Measurements from ENCODE around the gene HCRTR1.

The HCRTR1 gene

DNA sequence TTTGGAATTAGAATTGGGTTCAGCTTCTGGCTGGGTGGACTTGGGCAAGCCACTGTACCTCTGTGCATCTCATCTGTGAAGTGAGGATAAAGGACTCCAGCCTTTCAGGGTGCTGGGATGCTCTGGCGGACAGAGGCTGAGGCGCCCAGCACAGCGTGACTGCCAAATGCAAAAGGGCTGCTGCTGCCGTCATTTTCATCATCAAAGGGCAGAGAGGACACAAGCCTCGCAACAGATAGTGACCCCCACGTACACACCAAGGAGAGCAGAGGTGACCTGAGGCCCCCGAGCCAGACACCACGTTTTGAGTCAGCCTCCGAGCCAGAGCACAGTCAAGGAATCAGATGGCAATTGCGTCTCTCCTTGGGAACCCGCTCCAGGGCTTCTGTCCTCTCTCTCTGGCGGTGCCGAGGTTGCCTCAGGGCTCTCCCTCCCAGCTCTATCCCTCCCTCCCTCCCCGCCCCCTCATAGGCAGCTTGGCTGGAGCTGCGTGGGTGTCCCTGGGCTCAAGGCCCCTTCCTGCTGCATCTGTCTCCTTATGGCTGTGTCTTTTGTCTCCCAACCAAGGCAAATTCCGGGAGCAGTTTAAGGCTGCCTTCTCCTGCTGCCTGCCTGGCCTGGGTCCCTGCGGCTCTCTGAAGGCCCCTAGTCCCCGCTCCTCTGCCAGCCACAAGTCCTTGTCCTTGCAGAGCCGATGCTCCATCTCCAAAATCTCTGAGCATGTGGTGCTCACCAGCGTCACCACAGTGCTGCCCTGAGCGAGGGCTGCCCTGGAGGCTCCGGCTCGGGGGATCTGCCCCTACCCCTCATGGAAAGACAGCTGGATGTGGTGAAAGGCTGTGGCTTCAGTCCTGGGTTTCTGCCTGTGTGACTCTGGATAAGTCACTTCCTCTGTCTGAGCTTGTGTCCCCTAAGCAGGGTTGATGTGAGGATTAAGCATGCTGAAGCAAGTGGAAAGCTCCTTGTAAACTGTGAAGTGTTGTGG is 9.0 kb downstream of the HCRTR1 start:
- DNase-seq: no peak

DNA sequence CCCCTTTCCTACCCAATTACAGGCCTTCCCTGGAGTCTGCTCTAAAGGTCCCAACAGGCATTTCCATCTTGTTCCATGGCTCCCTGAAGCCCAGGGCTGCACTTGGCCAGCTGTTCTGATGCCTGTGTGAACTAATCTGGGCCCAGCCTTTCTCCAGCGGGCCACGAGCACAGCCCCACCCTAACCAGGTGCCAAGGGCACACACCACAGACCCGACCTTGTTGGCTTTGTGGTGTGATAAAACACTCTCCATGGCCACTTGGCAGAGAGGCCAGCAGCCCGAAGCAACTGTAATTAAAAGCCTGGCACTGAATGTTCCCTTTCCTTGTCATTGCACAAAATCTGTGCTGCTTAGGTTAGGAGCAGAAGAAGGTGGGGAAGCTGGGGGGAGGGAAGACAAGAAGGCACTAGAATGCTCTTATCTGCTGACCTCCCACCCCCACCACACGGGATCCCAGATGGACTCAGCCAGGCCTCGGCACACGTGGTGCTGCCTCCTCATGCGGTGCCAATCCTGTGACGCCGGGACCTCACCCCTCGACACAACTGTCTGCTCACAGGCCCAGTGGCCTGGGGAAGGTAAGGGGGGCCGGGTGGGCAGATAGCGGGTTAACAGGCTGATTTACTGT is 9.9 kb downstream of the HCRTR1 start:
- no peak for DNase-seq

DNA sequence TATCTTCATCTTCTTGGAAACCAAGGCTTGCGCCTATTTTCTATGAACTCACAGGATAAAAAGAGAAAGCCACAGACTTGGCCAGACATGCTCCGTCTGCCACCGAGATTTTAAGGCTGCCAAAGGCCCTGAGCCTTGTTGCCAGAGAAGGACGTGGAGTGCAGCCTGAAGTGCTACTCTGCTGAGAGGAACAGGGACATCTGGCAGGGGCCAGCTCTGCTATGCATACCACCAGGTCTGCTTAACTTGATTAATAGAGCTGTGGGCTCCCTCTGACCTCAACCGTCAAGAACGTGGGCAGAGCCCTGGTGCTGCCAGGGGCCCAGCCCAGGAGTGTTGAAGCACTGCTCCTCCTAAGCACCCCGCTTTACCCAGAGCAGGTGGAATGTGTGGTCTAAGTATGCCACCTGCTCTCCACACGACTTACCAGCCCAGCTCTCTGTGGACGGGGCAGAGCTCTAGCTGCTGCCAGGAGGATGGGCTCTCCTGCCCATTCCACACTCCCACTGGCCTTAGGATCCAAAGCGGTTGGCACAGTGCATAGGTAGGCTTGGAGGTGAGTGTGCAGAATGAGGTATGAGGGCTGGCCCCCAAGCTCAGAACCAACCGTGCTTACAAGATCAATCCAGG is 10.6 kb downstream of the HCRTR1 start:
- DNase-seq: no peak

- no peak for DNase-seq
Measured at GRCh38 chr1:31628931-31629556, 11.6 kb downstream of the HCRTR1 start.

DNA sequence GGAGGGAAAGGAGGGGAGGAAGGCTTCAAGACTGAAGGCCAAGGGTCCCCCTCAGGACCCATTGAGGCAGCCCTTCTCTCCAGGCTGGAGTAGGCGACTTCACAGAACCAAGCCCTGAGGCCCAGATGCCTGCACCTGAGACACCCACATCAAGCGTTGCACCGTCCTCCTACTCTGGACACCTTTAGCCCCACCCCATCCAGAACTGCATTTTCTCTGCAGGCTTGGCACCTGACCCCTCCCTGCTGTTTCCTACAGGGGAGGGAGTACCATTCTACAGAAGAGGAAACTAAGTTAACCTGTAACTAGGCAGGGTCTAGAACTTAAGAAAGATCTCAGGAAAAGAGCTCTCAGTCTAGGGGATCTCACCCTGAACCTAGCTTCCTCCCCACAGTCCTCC is 15.2 kb downstream of the HCRTR1 start:
- no peak for DNase-seq

GRCh38 chr1:31633117-31633516 is 15.6 kb downstream of the HCRTR1 start:
- no peak for DNase-seq

DNA sequence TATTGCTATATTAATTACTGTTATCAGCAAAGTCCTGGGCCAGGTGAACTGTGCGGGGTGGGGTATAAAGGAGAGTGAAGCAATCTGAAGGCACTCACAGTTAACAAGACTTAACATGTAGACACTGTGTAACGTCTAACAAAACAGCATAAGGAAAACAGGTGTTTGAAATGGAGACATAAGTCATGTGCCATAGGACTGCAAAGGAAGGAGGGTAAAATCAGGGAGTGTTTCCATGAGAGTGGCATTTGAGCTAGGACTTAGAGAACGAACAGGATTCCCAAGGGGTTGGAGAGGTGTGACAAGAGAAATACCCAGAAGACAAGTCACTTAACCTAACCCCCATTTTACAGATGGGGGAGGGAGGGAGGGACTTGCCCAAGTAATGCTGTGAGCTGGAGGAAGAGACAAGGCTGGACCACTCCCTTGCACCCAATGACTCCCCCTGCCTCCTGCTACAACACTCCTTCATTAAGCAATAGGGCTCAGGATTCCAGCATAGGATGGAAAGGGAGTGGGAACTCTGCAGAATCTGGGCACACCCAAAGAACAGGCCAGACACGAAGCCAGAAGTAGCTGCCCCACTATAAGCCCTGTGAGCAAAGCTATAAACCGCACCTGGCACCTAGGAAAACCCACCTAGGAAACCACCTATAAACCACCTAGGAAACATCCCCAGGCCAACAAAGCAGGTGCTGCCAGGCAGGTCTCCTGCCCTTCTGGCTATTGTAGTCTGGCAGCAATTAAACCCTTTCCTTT is 20.6 kb downstream of the HCRTR1 start:
- DNase-seq: no peak

DNA sequence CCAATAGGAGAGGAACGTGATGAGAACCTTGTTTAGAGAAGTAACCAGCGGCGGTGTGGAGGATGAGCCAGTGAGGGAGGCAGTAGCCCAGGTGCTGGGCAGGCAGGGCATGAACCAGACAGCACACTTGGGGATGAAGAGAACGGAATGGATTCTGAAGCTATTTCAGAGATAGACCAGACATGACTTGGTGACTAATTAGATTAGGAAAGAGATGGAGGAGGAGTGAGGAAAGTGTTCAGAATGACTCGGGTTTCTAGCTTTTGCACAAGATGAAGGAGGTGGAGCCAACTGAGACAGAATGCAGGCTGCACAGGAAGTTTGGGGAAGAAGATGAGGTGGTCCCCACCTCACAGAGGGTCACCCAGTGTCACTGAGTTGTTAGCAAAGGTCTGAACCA is 22.1 kb downstream of the HCRTR1 start:
- no peak for DNase-seq

DNA sequence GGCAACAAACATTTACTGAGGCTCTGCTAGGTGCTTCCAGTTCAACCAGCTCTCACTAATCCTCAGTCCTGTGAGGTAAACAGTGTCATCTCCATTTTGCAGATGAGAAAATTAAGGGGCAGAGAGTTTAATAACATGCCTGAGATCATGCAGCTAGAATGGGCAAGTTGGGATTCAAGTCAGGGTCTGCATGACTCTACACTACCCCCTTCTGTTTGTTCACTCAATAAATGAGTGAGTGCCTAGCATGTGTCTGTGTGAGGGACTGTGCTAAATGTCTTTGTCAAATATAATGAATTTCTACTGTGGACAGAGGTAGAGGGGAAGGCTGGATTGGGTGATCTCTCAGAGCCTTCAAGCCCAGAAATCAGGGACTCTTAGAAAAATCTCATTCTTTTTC is 22.7 kb downstream of the HCRTR1 start:
- DNase-seq: no peak

- DNase-seq: no peak
Measured at GRCh38 chr1:31640964-31641363, 23.5 kb downstream of the HCRTR1 start.

- DNase-seq: no peak
Measured at GRCh38 chr1:31642366-31642765, 24.9 kb downstream of the HCRTR1 start.

DNA sequence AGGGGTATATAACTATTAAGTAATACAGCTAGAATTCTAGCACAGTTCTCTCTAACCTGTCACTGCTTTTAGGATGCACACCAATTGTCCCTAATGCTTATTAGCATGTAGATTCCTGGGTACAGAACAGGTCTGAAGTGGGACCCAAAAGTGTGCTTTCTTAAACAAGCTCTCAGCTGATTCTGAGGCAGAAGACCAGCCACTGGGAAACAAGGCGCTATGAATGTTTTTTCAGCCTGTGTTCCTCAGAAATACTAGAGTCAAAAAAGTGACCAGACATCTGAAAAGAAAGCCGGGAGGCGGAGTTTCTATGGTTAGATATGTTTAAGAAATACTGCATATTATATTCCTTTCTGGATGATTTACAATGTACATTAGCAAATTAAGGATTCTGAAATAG is 25.4 kb downstream of the HCRTR1 start:
- DNase-seq: no peak

DNA sequence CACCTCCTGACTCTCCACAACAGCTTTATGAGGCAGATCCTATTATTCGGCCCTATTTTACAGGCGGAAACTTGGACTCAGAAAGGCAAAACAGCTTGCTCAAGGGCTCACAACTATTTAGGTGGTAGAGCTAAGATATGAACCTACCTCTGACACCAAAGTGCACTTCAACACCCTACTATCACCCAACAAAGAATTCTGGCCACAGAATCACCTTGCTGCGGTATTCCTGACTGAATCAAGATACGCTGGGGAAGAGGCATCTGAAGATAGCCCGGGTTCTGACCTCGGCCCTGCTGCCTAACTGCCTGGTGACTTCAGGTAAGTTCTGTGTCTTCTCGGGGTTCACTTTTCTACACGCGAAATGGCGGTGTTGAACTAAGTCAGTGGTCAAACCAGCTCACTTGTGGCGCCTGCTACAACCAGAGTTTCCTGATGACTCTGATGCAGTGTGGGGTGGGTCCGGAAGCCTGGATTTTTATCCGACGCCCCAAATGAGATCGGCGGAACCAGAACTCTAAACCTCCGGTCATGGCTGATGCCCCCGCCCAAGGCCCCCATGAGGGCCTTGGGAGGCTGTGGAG is 26.6 kb downstream of the HCRTR1 start:
- DNase-seq: no peak

- DNase-seq: peak; percentile 99
Measured at GRCh38 chr1:31644560-31645273, 27.2 kb downstream of the HCRTR1 start, which contains the start of gene PEF1. Gene PEF1, minus strand, starts transcription at chr1:31644876. Its CDS starts 12 bp downstream, at chr1:31644864.

GRCh38 chr1:31645274-31645568 is 27.7 kb downstream of the HCRTR1 start:
- no peak for DNase-seq

DNA sequence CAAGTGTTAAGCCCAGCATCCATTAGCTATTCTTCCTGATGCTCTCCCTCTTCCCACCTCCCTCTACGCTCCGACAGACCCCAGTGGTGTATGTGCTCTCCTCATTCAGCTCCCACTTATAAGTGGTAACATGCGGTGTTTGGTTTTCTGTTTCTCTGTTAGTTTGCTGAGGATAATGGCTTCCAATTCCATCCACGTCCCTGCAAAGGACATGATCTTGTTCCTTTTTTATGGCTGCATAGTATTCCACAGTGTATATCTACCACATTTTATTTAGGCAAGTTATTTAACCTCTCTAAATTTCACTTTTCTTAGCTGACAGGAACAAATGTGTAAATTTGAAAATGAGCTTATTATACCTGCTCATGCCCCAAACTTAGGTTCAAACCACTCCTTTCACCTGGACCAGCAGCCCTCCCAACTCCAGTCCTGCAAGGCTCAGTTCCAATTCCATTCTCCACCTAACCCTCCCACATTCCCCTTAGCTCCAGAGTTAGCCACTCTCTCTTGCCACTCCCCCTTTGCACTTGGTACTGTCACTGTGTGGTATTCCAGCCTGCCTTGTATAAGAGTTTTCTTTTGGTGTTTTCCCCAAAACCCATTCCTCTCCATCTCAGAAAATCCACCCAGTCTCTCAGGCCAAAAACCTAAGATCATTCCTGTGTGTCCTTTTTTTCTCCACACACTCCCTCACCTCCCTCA is 28.9 kb downstream of the HCRTR1 start:
- no peak for DNase-seq

DNA sequence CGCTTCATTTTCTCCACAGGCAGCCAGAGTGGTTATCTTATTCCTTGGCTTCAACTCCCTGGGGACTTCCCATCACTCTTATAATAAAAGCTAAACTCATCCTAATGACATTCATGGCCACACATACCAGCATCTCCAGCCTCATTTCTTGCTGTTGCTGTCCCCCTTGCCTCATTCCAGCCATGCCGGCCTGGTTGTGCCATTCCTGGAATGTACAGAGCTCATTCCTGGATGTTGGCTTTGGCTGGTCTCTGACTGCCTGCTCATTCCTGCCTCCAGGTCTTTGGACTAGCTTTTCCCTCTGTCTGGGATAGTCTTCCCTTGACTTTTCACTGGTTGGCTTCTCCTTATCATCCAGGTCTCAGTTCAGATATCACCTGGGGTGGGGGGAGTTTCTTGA is 29.6 kb downstream of the HCRTR1 start:
- no peak for DNase-seq

DNA sequence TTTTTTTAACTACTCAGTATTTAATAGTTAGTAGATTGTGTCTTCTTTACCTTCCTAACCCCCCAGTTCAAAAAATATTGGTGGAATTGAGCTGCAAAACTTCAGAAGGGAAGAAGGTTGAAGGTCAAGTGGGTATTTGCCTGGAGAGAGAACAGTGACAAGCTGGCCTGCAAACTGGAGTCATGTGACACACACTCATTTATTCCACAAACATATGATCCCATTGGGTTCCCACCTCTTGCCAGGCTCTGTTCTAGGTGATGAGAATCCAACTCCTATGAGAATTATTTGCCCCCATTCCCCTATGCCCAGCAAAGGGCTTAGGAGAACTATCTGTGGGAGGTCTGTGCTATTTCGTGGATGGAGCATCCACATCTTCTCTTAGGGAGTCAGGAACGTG is 30.7 kb downstream of the HCRTR1 start:
- DNase-seq: no peak

DNA sequence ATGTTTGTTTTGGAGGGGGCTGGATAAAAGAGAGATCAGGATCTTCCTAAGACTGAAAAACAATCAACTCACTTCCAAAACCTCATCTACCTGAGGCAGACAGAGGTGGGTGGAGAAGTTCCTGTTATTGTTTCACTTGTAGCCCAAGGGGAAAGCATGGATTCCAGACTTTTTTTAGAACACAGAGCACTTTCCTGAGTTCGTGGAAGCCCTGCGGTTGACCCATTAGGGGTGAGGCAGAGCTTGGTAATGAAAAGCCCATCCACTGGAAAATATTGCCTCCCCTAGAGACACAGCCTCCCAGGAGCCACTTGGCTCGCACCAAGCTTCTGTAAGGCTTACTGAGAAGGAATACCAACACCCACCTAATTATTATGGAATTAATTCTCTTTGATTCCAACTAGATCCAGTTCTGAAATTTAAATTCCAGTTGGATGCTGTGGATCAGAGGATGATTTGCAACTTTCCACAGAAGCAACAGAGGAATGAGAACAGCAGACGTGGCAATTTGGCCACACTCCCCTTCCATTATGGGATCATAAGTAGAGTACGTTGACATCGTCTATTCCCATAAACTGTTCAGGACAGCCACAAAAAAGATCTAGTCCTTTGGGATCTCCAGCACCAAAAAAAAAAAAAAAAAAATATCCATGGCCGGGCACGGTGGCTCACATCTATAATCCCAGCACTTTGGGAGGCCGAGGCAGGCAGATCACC is 31.3 kb downstream of the HCRTR1 start:
- DNase-seq: no peak
